GM21576 (cell line): ENCODE data around the gene KIF3B.
"Not testable (repeated sequence)": the region's sequence is repeated elsewhere in the genome, so short reads cannot be mapped to it uniquely, and the experiment has no call there.

Experiments
- ATAC-seq: cut with Tn5 transposase; IDR thresholded peaks from one replicate; pipeline ENCODE4 v1.9.1; 2021; ENCODE audit warnings: mild to moderate bottlenecking, moderate library complexity; ENCODE audit not compliant: unreplicated experiment

Gene KIF3B

DNA sequence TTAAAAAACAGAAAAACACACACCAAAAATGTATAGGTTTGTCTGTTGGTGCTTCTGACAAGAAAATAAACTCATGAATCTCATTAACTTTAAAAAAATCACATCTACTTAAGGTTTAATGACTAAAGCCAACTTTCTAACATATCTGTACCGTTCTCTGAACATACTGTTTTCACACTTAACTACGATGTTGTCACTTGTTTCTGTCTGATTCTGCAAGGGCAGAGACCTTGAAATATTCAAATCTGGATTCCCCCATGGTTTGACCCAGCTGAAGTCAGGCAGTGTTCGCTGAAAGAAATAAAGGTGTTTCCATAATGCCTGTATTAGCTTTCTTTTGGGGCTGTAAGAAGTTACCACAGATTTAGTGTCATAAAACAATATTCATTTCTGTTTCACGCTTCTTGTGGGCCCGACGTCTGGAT, 78.0 kb downstream of the KIF3B start:
- ATAC-seq, result peak; percentile 23

DNA sequence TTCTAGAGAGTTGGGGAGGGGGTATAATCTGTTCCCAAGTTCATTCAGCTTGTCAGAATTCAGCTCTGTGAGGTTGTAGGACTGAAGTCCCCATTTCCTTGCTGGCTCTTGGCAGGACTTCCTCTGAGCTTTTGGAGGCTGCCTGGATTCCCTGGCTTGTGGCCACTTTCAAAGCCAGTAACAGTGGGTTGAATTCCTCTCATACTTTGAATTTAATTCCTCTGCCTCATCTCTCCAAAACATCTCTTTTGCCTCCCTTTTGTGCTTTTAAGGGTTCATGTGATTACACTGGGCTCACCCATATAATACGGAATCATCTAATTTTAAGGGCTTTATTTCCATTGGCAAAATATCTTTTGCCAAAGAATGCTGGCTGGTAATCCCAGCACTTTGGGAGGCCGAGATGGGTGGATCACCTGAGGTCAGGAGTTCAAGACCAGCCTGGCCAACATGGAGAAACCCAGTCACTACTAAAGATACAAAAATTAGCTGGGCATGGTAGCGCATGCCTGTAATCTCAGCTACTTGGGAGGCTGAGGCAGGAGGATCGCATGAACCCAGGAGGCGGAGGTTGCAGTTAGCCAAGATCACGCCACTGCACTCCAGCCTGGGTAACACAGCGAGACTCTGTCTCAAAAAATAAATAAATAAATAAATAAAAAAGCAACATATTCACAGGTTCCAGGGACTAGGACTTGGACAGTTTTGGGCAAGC, 78.6 kb downstream of the KIF3B start:
- ATAC-seq, result not testable (repeated sequence)

GRCh38 chr20:32356622-32357374, 79.3 kb downstream of the KIF3B start:
- ATAC-seq, result no peak

DNA sequence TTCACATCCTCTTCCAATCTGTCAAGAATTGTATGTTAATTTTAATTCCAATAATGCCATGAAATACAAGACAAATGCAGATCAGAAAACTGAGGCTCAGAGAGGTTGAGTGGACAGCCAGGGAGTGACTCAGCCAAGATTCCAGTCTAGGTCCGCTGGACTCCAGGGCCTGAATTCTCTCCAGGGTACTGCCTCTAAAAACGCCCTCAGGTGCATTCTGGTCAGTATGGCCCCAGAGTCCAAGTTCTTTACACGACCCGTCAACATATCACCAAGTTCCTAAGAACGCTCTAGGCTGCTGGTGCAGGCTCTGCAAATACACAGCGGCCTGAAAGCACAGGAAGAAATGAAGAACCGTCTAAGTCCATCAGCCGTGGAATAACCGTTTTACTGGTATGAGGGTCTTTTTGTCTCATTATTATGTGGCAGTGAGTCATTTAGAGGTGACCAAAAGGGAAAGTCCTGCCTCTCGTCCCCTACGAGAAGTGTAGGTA, 80.0 kb downstream of the KIF3B start:
- ATAC-seq, result no peak

- peak; percentile 68 for ATAC-seq
Observed at GRCh38 chr20:32357869-32358631, 80.6 kb downstream of the KIF3B start, which contains the start of gene ASXL1. ASXL1 (plus strand) TSS chr20:32358331; CDS start chr20:32358776, 445 bp downstream.

- ATAC-seq, result no peak
Observed at GRCh38 chr20:32358632-32358882, 81.1 kb downstream of the KIF3B start.

DNA sequence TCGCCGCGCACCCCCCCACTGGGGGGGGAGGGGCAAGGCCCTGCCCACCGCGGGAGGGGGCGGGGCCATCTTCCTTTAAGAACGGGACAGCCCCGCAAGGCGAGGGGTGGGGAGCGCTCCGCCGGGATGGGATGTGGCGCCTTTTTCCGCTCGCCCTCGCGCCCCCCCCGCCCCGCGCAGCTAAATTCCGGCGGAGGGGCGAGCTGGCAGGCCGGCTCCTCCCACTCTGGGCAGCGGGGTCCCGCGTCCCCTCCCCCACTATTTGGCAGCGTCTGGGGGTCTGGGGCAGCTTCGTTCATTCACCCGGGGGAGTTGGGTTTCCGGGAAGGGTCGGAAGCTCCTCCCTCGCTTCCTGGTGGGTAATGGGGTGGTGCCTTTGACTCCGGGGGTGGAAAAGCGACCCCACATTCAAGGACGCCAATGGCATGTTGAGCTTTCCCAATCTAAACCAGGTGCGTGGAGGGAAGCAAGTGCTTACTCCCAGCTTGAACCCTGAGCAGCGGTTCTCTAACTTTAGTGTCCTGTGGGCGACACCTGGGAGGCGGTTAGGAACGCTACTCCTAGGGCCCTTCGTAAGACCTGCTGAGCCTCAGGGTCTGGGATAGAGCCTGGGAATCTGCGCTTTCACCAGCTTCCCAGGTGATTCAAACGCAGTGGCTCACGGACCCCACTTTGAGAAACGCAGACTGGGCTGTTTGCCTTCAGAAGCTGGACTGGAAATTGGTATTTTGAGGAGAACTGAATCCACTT, 81.6 kb downstream of the KIF3B start:
- no peak for ATAC-seq

GRCh38 chr20:32359633-32360332, 82.3 kb downstream of the KIF3B start:
- no peak for ATAC-seq

DNA sequence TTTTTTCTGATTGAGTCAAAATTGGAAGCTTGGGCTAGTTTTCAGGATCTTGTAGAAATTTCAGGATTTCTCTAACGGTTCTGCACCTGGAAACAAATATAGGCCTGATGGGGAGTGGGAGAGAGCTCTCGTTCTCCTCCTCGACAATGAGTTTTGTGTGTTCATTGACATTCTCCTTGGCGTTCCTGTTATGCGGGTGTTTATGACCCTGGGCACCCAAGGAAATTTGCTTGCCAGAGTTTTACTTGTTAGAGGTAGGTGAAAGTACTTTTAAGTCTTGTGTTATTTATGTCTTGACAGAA, 82.8 kb downstream of the KIF3B start:
- no peak for ATAC-seq

DNA sequence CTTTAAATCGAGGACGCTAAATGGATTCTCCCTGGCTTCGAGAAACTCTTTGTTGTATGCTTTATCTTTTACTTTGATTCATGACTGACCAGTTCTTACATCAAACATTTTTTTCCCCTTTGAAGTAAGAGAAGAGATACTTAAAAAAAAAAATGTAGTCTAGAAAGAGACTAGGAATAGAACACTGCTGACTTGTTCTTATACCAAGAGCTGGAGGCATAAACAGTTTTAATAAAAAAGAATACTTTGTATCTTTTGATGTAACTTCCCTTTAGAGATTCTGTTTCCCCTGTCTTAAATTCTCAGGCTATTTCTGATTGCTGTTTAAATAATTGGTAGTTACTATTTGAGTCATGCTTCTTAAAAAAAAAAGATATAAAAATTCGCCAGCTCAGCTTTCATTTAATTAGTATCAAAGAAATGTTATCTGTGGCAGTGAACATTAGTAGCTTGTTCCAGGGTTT, 85.5 kb downstream of the KIF3B start:
- ATAC-seq, result no peak

GRCh38 chr20:32363492-32363891, 86.0 kb downstream of the KIF3B start:
- no peak for ATAC-seq

GRCh38 chr20:32364554-32365208, 87.2 kb downstream of the KIF3B start:
- no peak for ATAC-seq

GRCh38 chr20:32365564-32365963, 88.1 kb downstream of the KIF3B start:
- no peak for ATAC-seq

DNA sequence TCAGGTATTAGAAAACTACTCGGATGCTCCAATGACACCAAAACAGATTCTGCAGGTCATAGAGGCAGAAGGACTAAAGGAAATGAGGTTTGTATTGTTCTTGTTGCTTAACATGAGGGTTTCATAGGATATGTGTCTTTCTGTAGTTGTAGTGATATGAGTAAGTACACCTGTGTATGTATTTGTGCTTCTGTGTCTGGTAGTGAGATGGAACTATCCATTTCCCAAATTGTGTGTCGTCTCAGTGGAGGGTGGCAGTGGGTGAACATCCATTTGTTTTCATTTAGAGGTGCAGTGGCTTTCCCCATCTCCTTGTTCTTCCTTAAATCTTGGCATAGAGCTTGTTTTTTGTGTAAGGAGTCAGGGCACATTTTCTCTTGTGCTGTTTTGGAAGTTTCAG, 88.9 kb downstream of the KIF3B start:
- peak; percentile 50 for ATAC-seq

GRCh38 chr20:32368323-32368722, 90.9 kb downstream of the KIF3B start:
- ATAC-seq, result no peak

DNA sequence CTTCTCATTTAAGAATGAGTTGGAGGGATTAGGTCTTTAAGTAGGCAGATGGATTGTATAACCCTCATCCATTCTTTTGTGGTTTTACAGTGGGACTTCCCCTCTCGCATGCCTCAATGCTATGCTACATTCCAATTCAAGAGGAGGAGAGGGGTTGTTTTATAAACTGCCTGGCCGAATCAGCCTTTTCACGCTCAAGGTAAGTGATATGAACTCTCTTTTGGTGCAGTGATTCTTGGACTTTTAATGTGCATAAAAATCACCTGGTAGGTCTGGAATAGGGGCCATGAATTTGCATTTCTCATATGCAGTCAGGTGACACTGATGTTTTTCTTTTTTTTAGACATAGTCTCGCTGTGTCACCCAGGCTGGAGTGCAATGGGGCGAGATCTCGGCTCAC, 91.5 kb downstream of the KIF3B start:
- no peak for ATAC-seq

DNA sequence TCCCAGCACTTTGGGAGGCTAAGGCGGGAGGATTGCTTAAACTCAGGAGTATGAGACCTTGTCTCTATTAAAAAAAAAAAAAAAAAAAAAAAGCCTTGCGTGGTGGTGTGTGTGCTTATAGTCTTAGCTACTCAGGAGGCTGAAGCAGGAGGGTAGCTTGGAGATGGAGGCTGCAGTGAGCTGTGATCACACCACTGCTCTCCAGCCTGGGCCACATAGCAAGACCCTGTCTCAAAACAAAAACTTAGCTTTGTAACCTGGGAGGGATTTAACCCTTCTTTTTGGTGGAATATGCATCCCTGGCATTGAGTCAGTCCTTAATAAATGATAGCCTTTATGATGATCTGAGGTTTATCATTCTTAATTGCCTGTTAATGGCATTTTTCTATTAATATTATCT, 93.4 kb downstream of the KIF3B start:
- no peak for ATAC-seq

DNA sequence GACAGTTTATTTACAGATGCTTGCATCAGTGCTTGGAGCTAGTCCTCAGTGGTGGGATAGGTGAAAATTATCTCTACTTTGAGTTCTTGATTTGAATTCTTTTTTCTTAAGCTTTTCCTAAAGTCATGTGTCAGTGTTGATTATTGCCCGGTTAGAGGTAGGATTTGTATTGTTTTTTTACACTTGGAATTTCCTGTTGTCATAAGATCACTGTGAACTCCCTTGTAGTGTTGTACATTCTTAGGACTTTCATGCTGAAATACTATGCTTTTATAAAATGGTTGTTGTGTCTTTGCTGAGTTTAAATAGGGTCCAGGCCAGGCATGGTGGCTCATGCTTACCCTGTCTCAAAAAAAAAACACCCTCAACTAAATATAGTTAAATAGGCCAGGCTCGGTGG, 101.0 kb downstream of the KIF3B start:
- ATAC-seq, result no peak

DNA sequence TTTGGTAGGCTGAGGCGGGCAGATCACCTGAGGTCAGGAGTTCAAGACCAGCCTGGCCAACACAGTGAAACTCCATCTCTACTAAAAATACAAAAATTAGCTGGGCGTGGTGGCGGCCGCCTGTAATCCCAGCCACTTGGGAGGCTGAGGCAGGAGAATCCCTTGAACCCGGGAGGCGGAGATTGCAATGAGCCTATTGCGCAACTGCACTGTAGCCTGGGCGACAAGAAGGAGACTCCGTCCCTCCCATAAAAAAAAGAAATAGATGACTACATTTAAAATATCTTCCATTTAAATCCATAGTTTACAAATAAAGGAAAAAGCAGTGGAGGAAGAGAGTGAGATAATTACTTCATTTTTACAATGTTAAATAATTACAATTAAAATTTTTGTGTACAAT, 102.6 kb downstream of the KIF3B start:
- not testable (repeated sequence) for ATAC-seq

DNA sequence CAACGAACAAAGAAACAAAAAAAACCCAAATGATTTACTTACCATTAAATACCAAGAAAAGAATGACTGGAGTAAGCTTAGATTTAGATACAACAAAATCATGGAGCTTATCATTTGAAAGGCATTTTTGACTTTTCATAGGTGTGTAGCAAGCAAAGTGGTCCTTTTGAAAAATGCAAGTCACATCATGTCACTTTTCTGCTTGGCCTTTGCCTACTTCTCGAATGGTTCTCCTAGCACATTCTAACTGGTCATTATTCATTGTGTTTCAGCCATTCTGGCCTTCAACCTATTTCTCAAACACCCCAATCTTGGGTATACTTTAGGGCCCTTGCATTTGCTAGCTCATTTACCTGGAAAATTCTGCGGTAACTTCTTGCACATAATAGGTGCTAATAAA, 103.3 kb downstream of the KIF3B start:
- ATAC-seq, result no peak
